Left lung (tissue), 10 donors: ENCODE data around the gene SPATS2. TPM values are rescaled to one million over a fixed set of nuclear protein-coding genes. Genes with fewer than 3 reads are reported as not detected.
A peak's percentile ranks its signal among the peaks of the same experiment; 100 is the strongest.

Experiments
- ATAC-seq: fragments of 200-7000 bp; cut with Tn5 transposase; one replicate; pipeline ENCODE4 v1.9.1; 2020; ENCODE audit warnings: moderate library complexity
- DNase-seq, 4 donors: peaks; one replicate each; pipeline ENCODE4 v3.0.0-alpha.2; 2013 to 2020
- H3K27ac ChIP-seq, 2 donors: fragments of 200-600 bp; sonication (generic) in 1 of 2; one replicate each; pipeline versions ENCODE4 v1.5.0 to v1.8.0; 2020 to 2021
- H3K27me3 ChIP-seq, 2 donors: fragments of 200-600 bp; sonication (generic) in 1 of 2; one replicate each; pipeline versions ENCODE4 v1.5.0 to v1.8.0; 2020 to 2021
- H3K36me3 ChIP-seq, 2 donors: fragments of 200-600 bp; sonication (generic) in 1 of 2; one replicate each; pipeline versions ENCODE4 v1.5.0 to v1.8.0; 2020 to 2021
- H3K4me1 ChIP-seq, 2 donors: fragments of 200-600 bp; one replicate each; pipeline ENCODE4 v1.8.0; 2021
- H3K4me3 ChIP-seq, 2 donors: fragments of 200-600 bp; sonication (generic) in 1 of 2; one replicate each; pipeline versions ENCODE4 v1.5.0 to v1.8.0; 2020 to 2021; ENCODE audit warnings: mild to moderate bottlenecking in 1 of 2
- H3K9me3 ChIP-seq, 2 donors: fragments of 200-600 bp; sonication (generic) in 1 of 2; one replicate each; pipeline versions ENCODE4 v1.5.0 to v1.8.0; 2020 to 2021
- CTCF ChIP-seq, 2 donors: fragments of 200-600 bp; sonication (generic) in 1 of 2; IDR thresholded peaks; one replicate each; pipeline versions ENCODE4 v1.5.0 to v1.8.0; 2021; ENCODE audit warnings: antibody characterized with exemption in 2 of 2
- intact Hi-C, 2 donors: fragments of 100-400 bp; cut with DNase I; formaldehyde crosslinking; loops; one replicate each; pipeline versions ENCODE4 v1.11.2 to v1.14.2; 2022
- polyA plus RNA-seq, 6 donors: library from polyadenylated mRNA; unstranded; fragments of 120-200 nt; gene quantifications; one replicate each; pipeline ENCODE4 v1.2.1, GENCODE V29; 2013; ENCODE audit not compliant: insufficient read length in 6 of 6
- total RNA-seq, 2 donors: library from RNA; stranded (reverse); fragmentation: NEBNext Ultra II Directional; extraction: Animal tissue kit (Norgen Biotek cat#: 25700); gene quantifications; one replicate each; pipeline ENCODE4 v1.2.1, GENCODE V29; 2021
- donor health status: DM: no; HTN: yes; CAD: no.
- donor health status: DM: no; HTN: no; CAD: no.

The SPATS2 gene
- total and polyA plus RNA-seq, 8 donors = 14.6 to 77.0 (median 67.7) TPM

- H3K36me3 ChIP-seq = peaks cover 0 to 19% of the 10 kb centered on the region in 2 donors
- H3K9me3 ChIP-seq = no peaks in the 10 kb centered on the region
- H3K4me3 ChIP-seq = no peak overlapping the region
- no peaks in the 10 kb centered on the region for H3K4me1 ChIP-seq
- H3K27me3 ChIP-seq = no peaks in the 10 kb centered on the region
- H3K27ac ChIP-seq = no peak overlapping the region
- TF ChIP-seq CTCF (IDR thresholded peaks at IDR 0.05) = no peak
- no peak for ATAC-seq
- intact Hi-C loops = no loop called here
- DNase-seq = no peak
Measured at GRCh38 chr12:49493900-49494299, 126.6 kb downstream of the SPATS2 start.

GRCh38 chr12:49496417-49497360, 129.4 kb downstream of the SPATS2 start:
- H3K27ac ChIP-seq = no peak overlapping the region
- no peak for DNase-seq
- no peaks in the 10 kb centered on the region for H3K27me3 ChIP-seq
- peaks cover 0 to 19% of the 10 kb centered on the region in 2 donors for H3K36me3 ChIP-seq
- ATAC-seq = no peak
- H3K4me3 ChIP-seq = no peak overlapping the region
- TF ChIP-seq CTCF (IDR thresholded peaks at IDR 0.05) = no peak
- no peaks in the 10 kb centered on the region for H3K4me1 ChIP-seq
- no peaks in the 10 kb centered on the region for H3K9me3 ChIP-seq
- intact Hi-C loops = no loop called here

- TF ChIP-seq CTCF (IDR thresholded peaks at IDR 0.05) = no peak
- Histone ChIP-seq H3K9me3 (no peaks in the 10 kb centered on the region), H3K36me3 (peaks cover 0 to 10% of the 10 kb centered on the region in 2 donors), H3K27ac (no peak overlapping the region), H3K4me3 (no peak overlapping the region), H3K27me3 (no peaks in the 10 kb centered on the region), H3K4me1 (no peaks in the 10 kb centered on the region)
- ATAC-seq (no peak), DNase-seq (no peak)
- intact Hi-C loops = no loop called here
Measured at GRCh38 chr12:49501895-49502294, 134.6 kb downstream of the SPATS2 start.

- no peak for ATAC-seq
- intact Hi-C loops = no loop called here
- TF ChIP-seq CTCF (IDR thresholded peaks at IDR 0.05) = no peak
- H3K4me3 ChIP-seq = no peak overlapping the region
- H3K4me1 ChIP-seq = no peaks in the 10 kb centered on the region
- H3K27me3 ChIP-seq = no peaks in the 10 kb centered on the region
- peaks cover 0 to 3% of the 10 kb centered on the region in 2 donors for H3K36me3 ChIP-seq
- no peak for DNase-seq
- no peak overlapping the region for H3K27ac ChIP-seq
- no peaks in the 10 kb centered on the region for H3K9me3 ChIP-seq
Measured at GRCh38 chr12:49502590-49502989, 135.3 kb downstream of the SPATS2 start.

- no peaks in the 10 kb centered on the region for H3K27me3 ChIP-seq
- DNase-seq (peak in 2 of 4 donors; percentile 34 to 46), ATAC-seq (peak; percentile 36)
- peaks cover 0 to 3% of the 10 kb centered on the region in 2 donors for H3K36me3 ChIP-seq
- no peak overlapping the region for H3K4me3 ChIP-seq
- H3K27ac ChIP-seq = no peak overlapping the region
- intact Hi-C loops = no loop called here
- H3K4me1 ChIP-seq = no peaks in the 10 kb centered on the region
- no peaks in the 10 kb centered on the region for H3K9me3 ChIP-seq
- no peak for TF ChIP-seq CTCF (IDR thresholded peaks at IDR 0.05)
Measured at GRCh38 chr12:49503674-49504180, 136.5 kb downstream of the SPATS2 start.
